Stimulated activated CD4-positive, alpha-beta T cell treated with anti-CD3 and anti-CD28 coated beads, Interleukin-2, amount 100 ng/mL, for 4 hours (primary cell): ENCODE data around the gene ATP8A2.

Experiments used
- DNase-seq: peaks from one replicate; pipeline ENCODE4 v3.0.0-alpha.2; 2020; ENCODE audit warnings: low read depth

Gene ATP8A2

DNA sequence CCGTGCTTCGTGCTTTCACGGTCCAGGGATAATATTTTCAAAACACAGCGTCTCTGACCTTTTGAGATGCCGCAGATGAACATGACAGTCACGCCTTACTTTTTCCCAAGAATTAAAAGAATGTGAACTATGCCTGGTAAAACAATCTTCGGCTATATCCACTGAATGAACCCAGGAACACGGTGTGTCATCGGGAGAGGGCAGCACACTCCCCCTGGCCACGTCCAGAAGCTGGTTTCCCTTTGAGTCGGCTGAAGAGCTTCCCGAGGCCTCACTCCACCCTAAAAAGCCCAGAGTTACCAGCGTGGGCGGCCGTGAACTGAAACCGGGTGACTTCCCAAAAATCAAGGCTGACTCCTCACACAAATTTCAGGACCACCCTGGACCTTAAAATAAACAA is 702.9 kb downstream of the ATP8A2 start:
- DNase-seq, result no peak
